ENCODE results near the gene ANKRD36C.
"Not testable (repeated sequence)": the region's sequence is repeated elsewhere in the genome, so short reads cannot be mapped to it uniquely, and the experiment has no call there.

DNA sequence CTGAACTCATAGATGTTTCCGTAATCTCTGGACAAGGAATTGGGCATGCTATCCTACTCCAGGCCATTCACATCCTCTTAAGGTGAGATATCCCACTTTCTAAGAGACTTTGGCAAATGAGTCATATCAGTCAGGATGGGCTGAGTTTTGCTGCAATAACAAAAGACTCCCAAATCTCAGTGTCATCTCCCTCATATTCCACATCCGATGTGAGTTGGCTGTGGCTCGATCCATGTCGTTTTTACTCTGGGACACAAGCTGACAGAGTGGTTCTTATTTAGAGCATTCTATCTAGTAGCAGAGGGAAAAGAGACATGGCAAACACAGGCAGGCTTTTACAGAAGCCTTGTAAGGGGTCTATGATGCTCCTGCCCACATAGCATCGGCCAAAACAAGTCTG lies 14.6 kb upstream of the ANKRD36C start:
- TF ChIP-seq, protein P1, sequence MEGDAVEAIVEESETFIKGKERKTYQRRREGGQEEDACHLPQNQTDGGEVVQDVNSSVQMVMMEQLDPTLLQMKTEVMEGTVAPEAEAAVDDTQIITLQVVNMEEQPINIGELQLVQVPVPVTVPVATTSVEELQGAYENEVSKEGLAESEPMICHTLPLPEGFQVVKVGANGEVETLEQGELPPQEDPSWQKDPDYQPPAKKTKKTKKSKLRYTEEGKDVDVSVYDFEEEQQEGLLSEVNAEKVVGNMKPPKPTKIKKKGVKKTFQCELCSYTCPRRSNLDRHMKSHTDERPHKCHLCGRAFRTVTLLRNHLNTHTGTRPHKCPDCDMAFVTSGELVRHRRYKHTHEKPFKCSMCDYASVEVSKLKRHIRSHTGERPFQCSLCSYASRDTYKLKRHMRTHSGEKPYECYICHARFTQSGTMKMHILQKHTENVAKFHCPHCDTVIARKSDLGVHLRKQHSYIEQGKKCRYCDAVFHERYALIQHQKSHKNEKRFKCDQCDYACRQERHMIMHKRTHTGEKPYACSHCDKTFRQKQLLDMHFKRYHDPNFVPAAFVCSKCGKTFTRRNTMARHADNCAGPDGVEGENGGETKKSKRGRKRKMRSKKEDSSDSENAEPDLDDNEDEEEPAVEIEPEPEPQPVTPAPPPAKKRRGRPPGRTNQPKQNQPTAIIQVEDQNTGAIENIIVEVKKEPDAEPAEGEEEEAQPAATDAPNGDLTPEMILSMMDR (conservative IDR thresholded peaks at IDR 0.05; ENCODE audit: low read depth in 2 of 2), result not testable (repeated sequence)
- TF ChIP-seq EZH2phosphoT487 (IDR thresholded peaks at IDR 0.05; ENCODE audit: unreplicated experiment); POLR2AphosphoS5 (IDR thresholded peaks at IDR 0.05; ENCODE audit: low read depth): not testable (repeated sequence)
